Peyer's patch (tissue), 4 donors: Measurements from ENCODE around the gene BMP7.

ENCODE experiments used
- POLR2A ChIP-seq, 2 donors: fragments of 450-650 bp; IDR thresholded peaks; one replicate each; pipeline ENCODE4 v1.5.1; 2017; ENCODE audit warnings: antibody characterized with exemption in 2 of 2, mild to moderate bottlenecking in 2 of 2, moderate library complexity in 2 of 2
- TF ChIP-seq, protein P1 (sequence below), 6 experiments: fragments of 450-650 bp in 4 of 6; fragments of 200-600 bp in 2 of 6; sonication (generic) in 1 of 6; IDR thresholded peaks; one replicate each; pipeline ENCODE4 v1.5.1; 2017 to 2019; ENCODE audit warnings: antibody characterized with exemption in 6 of 6, mild to moderate bottlenecking in 3 of 6, moderate library complexity in 1 of 6

DNA sequence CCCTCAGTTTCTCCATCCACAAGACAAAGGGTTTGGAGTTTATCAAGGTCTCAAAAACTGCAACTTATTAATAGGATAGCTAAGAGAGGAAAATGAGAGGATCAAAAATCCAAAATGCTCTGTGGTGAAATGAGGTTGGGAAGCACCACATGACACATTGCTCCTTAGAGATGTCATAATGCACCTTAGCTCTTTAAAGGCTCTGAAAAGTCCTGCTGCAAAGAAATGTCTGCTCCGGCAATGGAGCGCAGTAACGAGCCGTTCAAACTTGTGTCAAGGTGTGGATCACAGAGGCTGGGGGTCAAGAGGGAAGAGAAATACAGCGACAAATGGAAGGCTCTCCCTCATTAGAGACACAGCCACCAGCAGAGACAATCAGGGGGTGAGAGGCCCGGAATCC is 53.1 kb downstream of the BMP7 start:
- TF ChIP-seq POLR2A (IDR thresholded peaks at IDR 0.05) = no peak
- TF ChIP-seq, protein P1, sequence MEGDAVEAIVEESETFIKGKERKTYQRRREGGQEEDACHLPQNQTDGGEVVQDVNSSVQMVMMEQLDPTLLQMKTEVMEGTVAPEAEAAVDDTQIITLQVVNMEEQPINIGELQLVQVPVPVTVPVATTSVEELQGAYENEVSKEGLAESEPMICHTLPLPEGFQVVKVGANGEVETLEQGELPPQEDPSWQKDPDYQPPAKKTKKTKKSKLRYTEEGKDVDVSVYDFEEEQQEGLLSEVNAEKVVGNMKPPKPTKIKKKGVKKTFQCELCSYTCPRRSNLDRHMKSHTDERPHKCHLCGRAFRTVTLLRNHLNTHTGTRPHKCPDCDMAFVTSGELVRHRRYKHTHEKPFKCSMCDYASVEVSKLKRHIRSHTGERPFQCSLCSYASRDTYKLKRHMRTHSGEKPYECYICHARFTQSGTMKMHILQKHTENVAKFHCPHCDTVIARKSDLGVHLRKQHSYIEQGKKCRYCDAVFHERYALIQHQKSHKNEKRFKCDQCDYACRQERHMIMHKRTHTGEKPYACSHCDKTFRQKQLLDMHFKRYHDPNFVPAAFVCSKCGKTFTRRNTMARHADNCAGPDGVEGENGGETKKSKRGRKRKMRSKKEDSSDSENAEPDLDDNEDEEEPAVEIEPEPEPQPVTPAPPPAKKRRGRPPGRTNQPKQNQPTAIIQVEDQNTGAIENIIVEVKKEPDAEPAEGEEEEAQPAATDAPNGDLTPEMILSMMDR (IDR thresholded peaks at IDR 0.05) = no peak
